ENCODE results near the gene CST7.
"Not testable (repeated sequence)": the region's sequence is repeated elsewhere in the genome, so short reads cannot be mapped to it uniquely, and the experiment has no call there.

CST7 gene

GRCh38 chr20:24934101-24934661, 14.9 kb upstream of the CST7 start:
- Mint-ChIP-seq H3K4me1 (peaks cover 59% of the 10 kb centered on the region), H3K4me3 (no peak overlapping the region), H3K36me3 (ENCODE audit: insufficient read depth) (peaks cover 3% of the 10 kb centered on the region), H3K27ac (ENCODE audit: low read depth) (peak overlapping the region; percentile 49), H3K27me3 (no peaks in the 10 kb centered on the region), H3K9me3 (no peaks in the 10 kb centered on the region)
- DNase-seq (ENCODE audit: low spot score in 2 of 2) (no peak), ATAC-seq (replicated peaks; ENCODE audit: extremely low read depth, poor library complexity, severe bottlenecking) (no peak)

- peaks cover 3% of the 10 kb centered on the region for H3K36me3 Mint-ChIP-seq (ENCODE audit: insufficient read depth)
- DNase-seq (ENCODE audit: low spot score in 2 of 2) (no peak), ATAC-seq (replicated peaks; ENCODE audit: extremely low read depth, poor library complexity, severe bottlenecking) (no peak)
- H3K9me3 Mint-ChIP-seq = no peaks in the 10 kb centered on the region
- H3K27me3 Mint-ChIP-seq = no peaks in the 10 kb centered on the region
- H3K4me3 Mint-ChIP-seq = no peak overlapping the region
- H3K27ac Mint-ChIP-seq (ENCODE audit: low read depth) = peak overlapping the region; percentile 49
- peaks cover 59% of the 10 kb centered on the region for H3K4me1 Mint-ChIP-seq
These were observed 14.4 kb upstream of the CST7 start for GRCh38 chr20:24934716-24935115.

- no peaks in the 10 kb centered on the region for H3K9me3 Mint-ChIP-seq
- ATAC-seq (replicated peaks; ENCODE audit: extremely low read depth, poor library complexity, severe bottlenecking) (no peak), DNase-seq (ENCODE audit: low spot score in 2 of 2) (no peak)
- H3K27me3 Mint-ChIP-seq = no peaks in the 10 kb centered on the region
- H3K27ac Mint-ChIP-seq (ENCODE audit: low read depth) = no peak overlapping the region
- no peak overlapping the region for H3K4me3 Mint-ChIP-seq
- H3K4me1 Mint-ChIP-seq = peaks cover 55% of the 10 kb centered on the region
- H3K36me3 Mint-ChIP-seq (ENCODE audit: insufficient read depth) = peaks cover 2% of the 10 kb centered on the region
These were observed 13.9 kb upstream of the CST7 start for GRCh38 chr20:24935140-24935539.

GRCh38 chr20:24935766-24936525, 13.1 kb upstream of the CST7 start:
- Mint-ChIP-seq H3K4me3 (no peak overlapping the region), H3K36me3 (ENCODE audit: insufficient read depth) (no peaks in the 10 kb centered on the region), H3K4me1 (peaks cover 47% of the 10 kb centered on the region), H3K9me3 (no peaks in the 10 kb centered on the region), H3K27ac (ENCODE audit: low read depth) (peak overlapping the region; percentile 32), H3K27me3 (no peaks in the 10 kb centered on the region)
- DNase-seq (ENCODE audit: low spot score in 2 of 2) = no peak
- no peak for ATAC-seq (replicated peaks; ENCODE audit: extremely low read depth, poor library complexity, severe bottlenecking)

- no peak for DNase-seq (ENCODE audit: low spot score in 2 of 2)
These were observed 12.3 kb upstream of the CST7 start for GRCh38 chr20:24936526-24937407.

GRCh38 chr20:24937579-24937978, 11.5 kb upstream of the CST7 start:
- no peak overlapping the region for H3K4me3 Mint-ChIP-seq
- no peak overlapping the region for H3K27ac Mint-ChIP-seq (ENCODE audit: low read depth)
- DNase-seq (ENCODE audit: low spot score in 2 of 2) (no peak), ATAC-seq (replicated peaks; ENCODE audit: extremely low read depth, poor library complexity, severe bottlenecking) (no peak)
- H3K36me3 Mint-ChIP-seq (ENCODE audit: insufficient read depth) = peaks cover 1% of the 10 kb centered on the region
- H3K4me1 Mint-ChIP-seq = peaks cover 31% of the 10 kb centered on the region
- no peaks in the 10 kb centered on the region for H3K27me3 Mint-ChIP-seq
- H3K9me3 Mint-ChIP-seq = no peaks in the 10 kb centered on the region

More at GRCh38 chr20:24936526-24937407, 12.3 kb upstream of the CST7 start:
- Mint-ChIP-seq H3K4me1 (peaks cover 39% of the 10 kb centered on the region), H3K36me3 (ENCODE audit: insufficient read depth) (no peaks in the 10 kb centered on the region), H3K9me3 (no peaks in the 10 kb centered on the region), H3K27me3 (no peaks in the 10 kb centered on the region), H3K27ac (ENCODE audit: low read depth) (peak overlapping the region; percentile 32), H3K4me3 (no peak overlapping the region)
- ATAC-seq (replicated peaks; ENCODE audit: extremely low read depth, poor library complexity, severe bottlenecking) = no peak

GRCh38 chr20:24938498-24938897, 10.6 kb upstream of the CST7 start:
- Mint-ChIP-seq H3K4me3 (no peak overlapping the region), H3K27ac (ENCODE audit: low read depth) (no peak overlapping the region), H3K27me3 (no peaks in the 10 kb centered on the region), H3K9me3 (no peaks in the 10 kb centered on the region), H3K36me3 (ENCODE audit: insufficient read depth) (peaks cover 1% of the 10 kb centered on the region), H3K4me1 (peaks cover 22% of the 10 kb centered on the region)
- no peak for DNase-seq (ENCODE audit: low spot score in 2 of 2)
- no peak for ATAC-seq (replicated peaks; ENCODE audit: extremely low read depth, poor library complexity, severe bottlenecking)

- Mint-ChIP-seq H3K36me3 (ENCODE audit: insufficient read depth) (peaks cover 1% of the 10 kb centered on the region), H3K27ac (ENCODE audit: low read depth) (no peak overlapping the region), H3K9me3 (peaks cover 2% of the 10 kb centered on the region), H3K4me3 (no peak overlapping the region), H3K4me1 (peaks cover 23% of the 10 kb centered on the region), H3K27me3 (no peaks in the 10 kb centered on the region)
- no peak for DNase-seq (ENCODE audit: low spot score in 2 of 2)
- ATAC-seq (replicated peaks; ENCODE audit: extremely low read depth, poor library complexity, severe bottlenecking) = no peak
These were observed 10.0 kb upstream of the CST7 start for GRCh38 chr20:24939036-24939435.

GRCh38 chr20:24942679-24943078, 6.4 kb upstream of the CST7 start:
- H3K27me3 Mint-ChIP-seq = no peaks in the 10 kb centered on the region
- no peak overlapping the region for H3K27ac Mint-ChIP-seq (ENCODE audit: low read depth)
- DNase-seq (ENCODE audit: low spot score in 2 of 2) (peak in 1 of 2 donors; percentile 4), ATAC-seq (replicated peaks; ENCODE audit: extremely low read depth, poor library complexity, severe bottlenecking) (no peak)
- H3K36me3 Mint-ChIP-seq (ENCODE audit: insufficient read depth) = peaks cover 3% of the 10 kb centered on the region
- peaks cover 12% of the 10 kb centered on the region for H3K9me3 Mint-ChIP-seq
- no peak overlapping the region for H3K4me3 Mint-ChIP-seq
- peaks cover 40% of the 10 kb centered on the region for H3K4me1 Mint-ChIP-seq

- no peak overlapping the region for H3K4me3 Mint-ChIP-seq
- no peaks in the 10 kb centered on the region for H3K27me3 Mint-ChIP-seq
- H3K4me1 Mint-ChIP-seq = peaks cover 41% of the 10 kb centered on the region
- ATAC-seq (replicated peaks; ENCODE audit: extremely low read depth, poor library complexity, severe bottlenecking) (no peak), DNase-seq (ENCODE audit: low spot score in 2 of 2) (no peak)
- no peak overlapping the region for H3K27ac Mint-ChIP-seq (ENCODE audit: low read depth)
- peaks cover 5% of the 10 kb centered on the region for H3K36me3 Mint-ChIP-seq (ENCODE audit: insufficient read depth)
- peaks cover 12% of the 10 kb centered on the region for H3K9me3 Mint-ChIP-seq
These were observed 5.9 kb upstream of the CST7 start for GRCh38 chr20:24943196-24943595.

GRCh38 chr20:24943731-24944130, 5.3 kb upstream of the CST7 start:
- H3K27me3 Mint-ChIP-seq = no peaks in the 10 kb centered on the region
- H3K36me3 Mint-ChIP-seq (ENCODE audit: insufficient read depth) = peaks cover 7% of the 10 kb centered on the region
- H3K27ac Mint-ChIP-seq (ENCODE audit: low read depth) = no peak overlapping the region
- H3K9me3 Mint-ChIP-seq = peaks cover 12% of the 10 kb centered on the region
- H3K4me1 Mint-ChIP-seq = peaks cover 44% of the 10 kb centered on the region
- H3K4me3 Mint-ChIP-seq = no peak overlapping the region
- no peak for DNase-seq (ENCODE audit: low spot score in 2 of 2)
- ATAC-seq (replicated peaks; ENCODE audit: extremely low read depth, poor library complexity, severe bottlenecking) = no peak

GRCh38 chr20:24946376-24946775, 2.7 kb upstream of the CST7 start:
- H3K9me3 Mint-ChIP-seq = peaks cover 12% of the 10 kb centered on the region
- ATAC-seq (replicated peaks; ENCODE audit: extremely low read depth, poor library complexity, severe bottlenecking); H3K4me3 Mint-ChIP-seq; DNase-seq (ENCODE audit: low spot score in 2 of 2); H3K27me3 Mint-ChIP-seq: not testable (repeated sequence)
- H3K27ac Mint-ChIP-seq (ENCODE audit: low read depth) = peak overlapping the region; percentile 84
- H3K4me1 Mint-ChIP-seq = peaks cover 56% of the 10 kb centered on the region
- peaks cover 30% of the 10 kb centered on the region for H3K36me3 Mint-ChIP-seq (ENCODE audit: insufficient read depth)

All from central memory CD8-positive, alpha-beta T cell (primary cell).